Measurements from ENCODE around the gene CDH12.
"Not testable (repeated sequence)": the region's sequence is repeated elsewhere in the genome, so short reads cannot be mapped to it uniquely, and the experiment has no call there.

Gene CDH12

DNA sequence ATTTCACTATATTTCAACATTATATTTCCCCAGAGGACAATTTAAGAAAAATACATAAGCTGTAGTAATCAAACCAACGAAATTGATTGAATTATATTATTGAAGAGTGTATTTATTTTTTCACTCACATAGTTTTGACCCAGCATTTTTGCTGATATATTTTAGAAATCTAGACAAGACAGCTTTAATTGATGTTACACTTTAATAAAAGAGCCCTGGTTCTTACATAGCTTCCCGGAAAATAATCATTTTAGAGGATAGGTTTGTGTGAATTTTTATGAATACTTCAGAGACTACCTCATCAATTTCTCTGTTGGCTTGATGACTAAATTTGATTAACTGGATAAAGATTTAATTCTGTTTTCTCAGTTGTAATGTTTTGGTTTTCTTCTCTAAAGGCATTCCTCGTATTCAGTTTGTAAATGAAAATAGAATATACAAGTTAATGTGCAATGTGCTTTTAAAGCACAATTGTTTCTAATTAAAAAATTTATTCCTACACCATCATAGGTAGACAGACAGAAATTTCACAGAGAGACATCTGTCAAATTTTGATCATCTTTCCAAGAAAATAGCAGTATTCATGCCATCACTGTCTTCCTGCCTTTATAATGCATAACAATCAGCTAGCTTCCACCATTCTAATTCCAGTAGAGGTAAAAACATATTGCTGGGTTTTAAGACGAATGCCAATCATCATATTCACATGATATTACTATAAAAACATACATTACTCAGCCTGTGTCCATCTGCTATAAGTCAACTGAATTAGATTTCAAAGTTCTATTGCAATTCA lies 441.4 kb downstream of the CDH12 start:
- DNase-seq: no peak

- DNase-seq: no peak
Observed at GRCh38 chr5:22391956-22392355, 461.2 kb downstream of the CDH12 start.

- DNase-seq: no peak
Observed at GRCh38 chr5:22390888-22391287, 462.3 kb downstream of the CDH12 start.

DNA sequence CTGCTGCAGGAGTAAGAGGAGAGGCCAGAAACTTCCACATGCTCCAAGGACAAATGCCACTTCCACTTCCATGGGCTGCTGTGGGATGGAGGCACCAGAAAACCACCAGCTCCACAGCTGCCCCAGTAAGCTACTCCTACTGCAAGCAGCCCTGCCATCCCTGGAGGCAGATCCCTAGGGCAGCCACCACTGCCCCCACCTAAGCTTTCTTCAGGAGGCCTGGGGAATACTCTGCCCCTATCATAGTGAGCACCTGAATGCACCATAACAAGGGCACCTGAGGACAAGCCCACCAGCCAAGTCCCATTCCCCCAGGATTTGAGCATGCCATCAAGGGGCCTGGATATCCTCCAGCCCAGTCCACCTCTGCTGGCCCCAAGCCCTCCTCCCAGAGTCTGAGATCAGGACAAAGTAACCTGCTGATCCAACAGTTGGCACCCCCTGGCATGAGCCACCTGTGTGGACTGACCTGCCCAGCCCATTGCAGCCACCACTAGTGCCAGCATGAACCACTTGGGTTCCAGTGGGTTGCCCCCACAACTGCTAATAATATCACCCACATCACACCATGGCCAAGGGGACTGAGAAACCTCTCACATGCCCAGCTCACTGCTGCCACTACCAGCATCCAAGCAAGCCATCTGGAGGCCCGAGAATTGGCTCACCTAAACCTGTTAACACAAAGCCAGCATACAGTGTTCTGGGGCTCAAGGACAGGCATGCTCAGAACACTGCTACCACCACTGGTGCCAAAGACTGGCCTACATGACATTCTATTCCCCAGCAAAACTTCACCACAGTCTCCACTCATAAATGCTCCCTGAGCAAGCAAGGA lies 480.1 kb downstream of the CDH12 start:
- no peak for DNase-seq

- DNase-seq: no peak
Observed at GRCh38 chr5:22372376-22372775, 480.8 kb downstream of the CDH12 start.

DNA sequence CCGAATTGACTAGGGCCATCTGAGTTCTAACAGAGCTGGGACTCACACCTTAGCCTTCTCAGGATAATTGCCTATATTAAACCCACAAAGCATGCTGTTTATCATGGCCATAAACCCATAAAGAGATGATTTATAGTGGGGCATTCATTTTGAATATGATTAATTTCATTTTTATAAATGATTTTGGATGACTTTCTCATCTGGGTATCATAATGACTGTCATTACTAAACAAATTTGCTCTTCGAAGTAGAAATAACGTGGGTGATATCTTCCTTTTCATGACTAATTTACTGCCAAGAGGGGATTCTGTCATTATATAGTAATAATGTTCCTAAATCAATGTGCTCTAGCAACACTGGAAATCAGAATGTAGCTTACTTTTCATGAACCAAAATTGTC lies 498.2 kb downstream of the CDH12 start:
- DNase-seq: no peak

DNA sequence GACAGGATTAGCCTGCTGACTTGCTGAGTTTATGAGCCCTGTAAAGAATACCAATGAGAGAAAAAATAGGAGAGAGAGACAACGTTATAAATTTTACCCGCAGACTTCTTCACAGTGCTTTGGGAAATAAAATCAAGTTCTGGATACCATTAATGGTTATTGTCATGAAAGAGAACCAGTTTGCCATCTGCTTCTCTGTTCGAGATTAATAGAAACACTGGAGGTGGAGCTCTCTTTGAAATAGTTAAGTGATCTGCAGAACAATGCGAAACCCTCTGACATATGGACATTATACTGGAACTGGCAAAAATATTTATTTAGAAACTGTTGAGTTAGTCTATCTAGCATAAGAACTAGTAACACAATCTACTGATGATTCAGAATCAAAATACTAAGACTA lies 500.7 kb downstream of the CDH12 start:
- DNase-seq: no peak

DNA sequence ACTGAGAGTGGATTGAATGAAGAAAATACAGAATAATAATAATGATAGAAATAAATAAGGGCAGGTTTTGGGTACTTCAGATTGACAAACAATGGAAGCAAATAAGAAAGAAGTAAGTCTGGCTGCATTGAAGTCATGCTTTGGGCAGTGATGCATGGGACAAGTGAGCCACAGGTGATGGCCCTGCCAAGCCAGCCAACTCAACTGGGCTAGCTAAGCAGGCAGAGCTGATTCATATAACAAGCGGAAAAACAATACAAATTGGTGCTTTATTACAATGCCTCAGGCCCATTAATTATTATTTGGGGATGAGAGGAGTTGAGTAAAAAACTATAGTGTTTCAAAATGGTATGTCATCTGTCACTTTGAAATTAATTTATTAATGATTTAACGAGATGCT lies 502.0 kb downstream of the CDH12 start:
- no peak for DNase-seq

- no peak for DNase-seq
Observed at GRCh38 chr5:22348027-22348426, 505.1 kb downstream of the CDH12 start.

DNA sequence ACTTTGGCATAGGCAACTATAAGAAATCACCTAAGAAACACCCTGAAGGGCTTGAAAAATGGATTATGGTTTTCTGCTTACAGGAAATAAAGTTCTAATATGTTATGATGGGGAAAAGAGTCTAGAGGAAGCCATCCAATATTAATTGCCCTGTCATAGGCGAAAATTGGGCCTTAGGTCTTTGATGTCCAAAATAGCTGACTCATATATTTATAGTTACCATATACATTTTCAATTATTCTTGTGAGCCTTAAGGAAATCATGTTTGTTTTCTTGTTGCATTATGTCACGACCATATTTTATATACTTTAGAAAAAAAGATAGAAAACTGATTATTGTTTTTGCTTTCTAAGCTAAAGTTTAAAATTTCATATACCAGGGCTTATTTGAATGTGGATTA lies 509.1 kb downstream of the CDH12 start:
- DNase-seq: no peak

GRCh38 chr5:22341406-22341805 lies 511.7 kb downstream of the CDH12 start:
- no peak for DNase-seq

- not testable (repeated sequence) for DNase-seq
Observed at GRCh38 chr5:22332949-22333348, 520.2 kb downstream of the CDH12 start.

DNA sequence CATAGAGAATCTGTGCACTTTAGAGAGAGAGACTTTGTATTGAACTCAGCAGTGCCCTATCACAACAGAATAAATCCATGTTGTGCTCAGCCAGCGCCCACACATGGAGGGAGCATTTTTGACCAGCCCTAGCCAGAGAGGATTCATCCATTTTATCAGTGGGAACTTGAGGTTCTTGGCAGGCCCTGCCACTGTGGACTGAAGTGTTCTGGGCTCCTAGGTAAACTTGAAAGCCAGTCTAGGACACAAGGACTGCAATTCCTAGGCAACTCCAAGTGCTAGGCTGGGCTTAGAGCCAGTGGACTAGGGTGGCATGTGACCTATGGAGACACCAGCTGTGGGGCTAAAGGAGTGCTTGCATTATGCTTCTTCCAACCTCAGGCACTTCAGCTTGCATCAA lies 523.5 kb downstream of the CDH12 start:
- DNase-seq: no peak

- DNase-seq: no peak
Observed at GRCh38 chr5:22319798-22320197, 533.3 kb downstream of the CDH12 start.

- DNase-seq: no peak
Observed at GRCh38 chr5:22316294-22316693, 536.9 kb downstream of the CDH12 start.

- DNase-seq: not testable (repeated sequence)
Observed at GRCh38 chr5:22315052-22315451, 538.1 kb downstream of the CDH12 start.

DNA sequence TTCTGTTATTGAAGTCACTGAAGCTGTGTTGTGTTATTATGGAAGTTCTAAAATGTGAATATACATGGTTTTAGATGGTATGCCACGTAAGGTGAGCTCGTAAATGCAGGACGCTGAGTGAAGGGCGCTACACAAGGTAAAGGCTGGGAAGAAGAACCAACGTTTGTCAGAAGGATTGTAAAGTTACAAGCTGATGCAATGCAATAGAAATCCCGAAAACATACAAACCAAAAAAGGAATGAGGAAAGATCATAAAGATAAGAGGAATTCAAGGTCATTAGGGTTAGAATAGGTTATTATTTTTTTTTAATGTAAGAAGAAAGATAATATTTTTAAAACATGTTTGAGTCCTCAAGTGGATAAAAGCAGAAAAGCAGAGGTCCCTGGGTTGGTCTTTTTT lies 538.6 kb downstream of the CDH12 start:
- no peak for DNase-seq

DNA sequence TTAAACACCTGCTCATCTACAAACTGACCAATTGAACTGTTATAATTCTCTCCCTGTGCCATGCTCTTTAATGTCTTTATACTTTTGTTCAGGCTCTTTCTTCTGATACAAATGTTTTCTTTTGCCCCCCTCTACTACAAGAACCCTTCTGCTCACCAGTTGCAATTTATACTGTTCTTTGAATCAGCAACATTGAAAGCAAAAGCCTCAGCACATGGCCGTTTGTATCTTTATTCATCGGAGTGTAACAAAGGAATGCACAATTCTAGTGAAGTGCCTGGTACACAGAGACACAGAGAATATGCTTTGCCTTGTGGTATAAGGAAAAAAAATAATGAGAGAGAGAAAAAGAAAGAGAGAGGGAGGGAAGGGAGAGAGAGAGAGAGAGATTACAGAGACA lies 547.1 kb downstream of the CDH12 start:
- DNase-seq: no peak

GRCh38 chr5:22295832-22296231 lies 557.3 kb downstream of the CDH12 start:
- no peak for DNase-seq

GRCh38 chr5:22293147-22293546 lies 560.0 kb downstream of the CDH12 start:
- no peak for DNase-seq

DNA sequence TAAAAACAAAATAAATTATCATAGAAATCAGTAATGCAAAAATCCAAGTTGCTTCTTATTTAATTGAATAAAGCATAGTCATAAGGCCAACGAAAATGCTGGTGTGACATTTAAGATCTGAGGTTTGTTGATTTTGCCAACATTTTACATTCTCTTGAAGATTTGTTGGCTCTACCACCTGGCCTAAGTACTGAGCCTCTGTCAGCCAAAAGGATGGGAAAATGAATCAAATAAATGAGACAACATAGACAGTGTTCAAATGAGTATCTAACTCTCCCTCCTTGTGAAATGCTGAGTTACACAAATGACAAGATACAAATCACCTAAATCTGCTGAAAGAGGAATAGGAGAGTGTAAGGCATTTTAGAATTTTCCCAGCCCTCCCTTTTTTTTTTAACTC lies 575.0 kb downstream of the CDH12 start:
- no peak for DNase-seq

DNA sequence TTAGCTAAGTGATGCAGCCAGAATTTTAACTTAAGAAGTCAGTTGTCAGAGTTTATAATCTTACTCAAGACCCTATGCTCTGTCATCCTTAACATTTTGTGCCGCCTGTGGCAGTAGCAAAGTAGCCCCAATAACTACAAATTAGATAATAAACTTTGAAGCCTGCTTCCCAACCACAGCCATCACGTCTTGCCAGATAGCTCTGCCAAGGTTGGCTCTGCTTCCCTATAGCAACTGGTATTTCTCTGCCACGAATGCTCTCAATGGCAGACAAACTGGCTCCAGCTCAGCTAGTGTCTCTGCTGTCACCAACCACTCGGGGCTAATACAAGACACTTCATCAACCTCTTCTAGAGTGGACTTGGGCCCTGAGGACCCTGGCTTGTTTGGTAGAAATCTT lies 576.1 kb downstream of the CDH12 start:
- DNase-seq: no peak

DNA sequence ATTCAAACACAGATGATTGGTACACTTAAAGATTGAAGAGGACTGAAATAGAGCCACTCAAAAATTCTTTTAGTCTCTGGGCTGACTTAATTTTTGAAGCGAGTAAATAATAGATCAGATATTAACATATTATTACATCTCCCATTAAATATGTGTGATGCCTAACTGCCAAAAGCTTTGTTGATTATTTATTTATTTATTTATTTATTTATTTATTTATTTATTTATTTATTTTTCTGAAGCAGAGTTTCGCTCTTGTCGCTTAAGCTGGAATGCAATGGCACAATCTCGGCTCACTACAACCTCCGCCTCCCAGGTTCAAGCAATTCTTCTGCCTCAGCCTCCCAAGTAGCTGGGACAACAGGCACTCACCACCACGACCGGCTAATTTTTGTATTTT lies 587.3 kb downstream of the CDH12 start:
- DNase-seq: not testable (repeated sequence)

DNA sequence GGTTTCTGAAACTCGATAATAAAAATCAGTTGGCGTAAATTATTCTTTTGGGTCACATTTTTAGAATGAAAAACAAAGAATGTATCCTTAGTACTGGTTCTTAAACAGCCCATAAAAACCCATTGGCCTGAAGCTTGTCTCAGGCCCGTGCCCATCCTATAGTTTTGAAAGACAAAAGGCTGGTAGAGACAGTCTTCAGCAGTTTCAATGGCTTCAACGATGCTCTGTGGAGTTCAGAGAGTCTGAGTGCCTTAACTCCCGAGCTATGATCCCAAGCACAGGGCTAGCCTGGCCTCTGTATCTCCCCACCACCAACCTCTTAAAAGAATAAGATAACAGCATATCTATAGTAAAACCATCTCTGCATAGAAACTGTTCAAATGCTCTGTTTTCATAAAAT lies 595.0 kb downstream of the CDH12 start:
- DNase-seq: no peak
